Frontal cortex (tissue), 4 donors: ENCODE data around the gene FRMD1. TPM values are rescaled to one million over a fixed set of nuclear protein-coding genes. Genes with fewer than 3 reads are reported as not detected.

ENCODE experiments used
- DNase-seq, 2 donors: peaks; one replicate each; pipeline ENCODE4 v3.0.0; 2012; ENCODE audit warnings: low spot score in 2 of 2
- FAIRE-seq: peaks from 2 replicates; lab custom pipeline; 2012; peaks lifted over from hg19 to GRCh38; lab: Jason Lieb, UNC
- total RNA-seq: library from RNA; depleted of rRNA; stranded (reverse); fragments of >200 nt; gene quantifications from one replicate; pipeline ENCODE4 v1.2.3, GENCODE V29; 2014
- donor health status: control.
- donor health status: control.
- donor health status: control.

Gene FRMD1
- not detected for total RNA-seq

GRCh38 chr6:168078943-168079405 is at the start of gene FRMD1:
Gene FRMD1 (minus strand): TSS chr6:168079212. CDS start chr6:168079094, 118 bp downstream.
- FAIRE-seq: no peak
- no peak for DNase-seq

- DNase-seq: no peak
- no peak for FAIRE-seq
Measured at GRCh38 chr6:168128006-168128630, 49.1 kb upstream of the FRMD1 start.

- no peak for DNase-seq
- FAIRE-seq: no peak
Measured at GRCh38 chr6:168127384-168127868, 48.4 kb upstream of the FRMD1 start.

- no peak for FAIRE-seq
Measured at GRCh38 chr6:168126566-168127383, 47.8 kb upstream of the FRMD1 start.

GRCh38 chr6:168125429-168126001 is 46.5 kb upstream of the FRMD1 start:
- DNase-seq: no peak
- no peak for FAIRE-seq

More at GRCh38 chr6:168126566-168127383, 47.8 kb upstream of the FRMD1 start:
- no peak for DNase-seq

GRCh38 chr6:168124921-168125320 is 45.9 kb upstream of the FRMD1 start:
- no peak for DNase-seq
- FAIRE-seq: no peak

GRCh38 chr6:168124158-168124557 is 45.1 kb upstream of the FRMD1 start:
- FAIRE-seq (no peak), DNase-seq (no peak)

GRCh38 chr6:168123165-168123911 is 44.3 kb upstream of the FRMD1 start:
- no peak for FAIRE-seq
- DNase-seq: no peak

GRCh38 chr6:168122521-168122920 is 43.5 kb upstream of the FRMD1 start:
- FAIRE-seq (no peak), DNase-seq (no peak)

- DNase-seq: no peak
- FAIRE-seq: no peak
Measured at GRCh38 chr6:168122011-168122410, 43.0 kb upstream of the FRMD1 start.

GRCh38 chr6:168121303-168121665 is 42.3 kb upstream of the FRMD1 start:
- FAIRE-seq (no peak), DNase-seq (no peak)

- FAIRE-seq (no peak), DNase-seq (no peak)
Measured at GRCh38 chr6:168120390-168121302, 41.6 kb upstream of the FRMD1 start.

GRCh38 chr6:168119539-168119938 is 40.5 kb upstream of the FRMD1 start:
- DNase-seq (no peak), FAIRE-seq (no peak)

GRCh38 chr6:168118935-168119334 is 39.9 kb upstream of the FRMD1 start:
- FAIRE-seq: no peak

GRCh38 chr6:168117942-168118341 is 38.9 kb upstream of the FRMD1 start:
- FAIRE-seq: no peak
- DNase-seq: no peak

More at GRCh38 chr6:168118935-168119334, 39.9 kb upstream of the FRMD1 start:
- DNase-seq: no peak

- FAIRE-seq (no peak), DNase-seq (no peak)
Measured at GRCh38 chr6:168116975-168117899, 38.2 kb upstream of the FRMD1 start.

GRCh38 chr6:168116438-168116974 is 37.5 kb upstream of the FRMD1 start:
- FAIRE-seq (no peak), DNase-seq (no peak)
